Activated B cell treated with CpG ODN at 0.5 μM for 24 hours (primary cell): Measurements from ENCODE around the gene DNMT3B. TPM values are rescaled to one million over a fixed set of nuclear protein-coding genes. Genes with fewer than 3 reads are reported as not detected.

Experiments used
- ATAC-seq: fragments of 200-7000 bp; cut with Tn5 transposase; one replicate; pipeline ENCODE4 v1.10.0; 2021; ENCODE audit warnings: low read depth, mild to moderate bottlenecking, moderate library complexity
- CTCF ChIA-PET: fragments of 350-600 bp; sonication (Branson Sonifier 250); formaldehyde crosslinking; loops from one replicate; lab custom pipeline; 2021; ENCODE audit warnings: antibody characterized with exemption; lab: Charles Lee
- POLR2A ChIA-PET: fragments of 350-600 bp; sonication (Branson Sonifier 250); formaldehyde crosslinking; loops from one replicate; lab custom pipeline; 2021; ENCODE audit warnings: antibody characterized with exemption; lab: Charles Lee
- DNase-seq: peaks from one replicate; pipeline ENCODE4 v3.0.0; 2022
- H3K27ac Mint-ChIP-seq: one replicate; pipeline ENCODE4 v1.8.0; 2020; ENCODE audit warnings: mixed read lengths
- H3K27me3 Mint-ChIP-seq: one replicate; pipeline ENCODE4 v1.8.0; 2021; ENCODE audit warnings: mixed read lengths
- H3K36me3 Mint-ChIP-seq: one replicate; pipeline ENCODE4 v1.8.0; 2021; ENCODE audit warnings: low read depth, mixed read lengths
- H3K4me1 Mint-ChIP-seq: one replicate; pipeline ENCODE4 v1.8.0; 2021; ENCODE audit warnings: mixed read lengths
- H3K4me3 Mint-ChIP-seq: one replicate; pipeline ENCODE4 v1.8.0; 2020; ENCODE audit warnings: mild to moderate bottlenecking, mixed read lengths
- H3K9me3 Mint-ChIP-seq: one replicate; pipeline ENCODE4 v1.8.0; 2020; ENCODE audit warnings: mixed read lengths
- CTCF ChIP-seq: fragments of 200-600 bp; IDR thresholded peaks from one replicate; pipeline ENCODE4 v1.8.0; 2022; ENCODE audit warnings: antibody characterized with exemption, mild to moderate bottlenecking
- intact Hi-C: fragments of 100-400 bp; cut with micrococcal nuclease; formaldehyde crosslinking; loops from one replicate; pipeline ENCODE4 v1.15.1; 2024
- total RNA-seq: library from RNA; stranded (reverse); gene quantifications from 2 replicates; pipeline ENCODE4 v1.2.3, GENCODE V29; 2022

The DNMT3B gene
- total RNA-seq, 1 donor from 2014 or later = 0.20 TPM

DNA sequence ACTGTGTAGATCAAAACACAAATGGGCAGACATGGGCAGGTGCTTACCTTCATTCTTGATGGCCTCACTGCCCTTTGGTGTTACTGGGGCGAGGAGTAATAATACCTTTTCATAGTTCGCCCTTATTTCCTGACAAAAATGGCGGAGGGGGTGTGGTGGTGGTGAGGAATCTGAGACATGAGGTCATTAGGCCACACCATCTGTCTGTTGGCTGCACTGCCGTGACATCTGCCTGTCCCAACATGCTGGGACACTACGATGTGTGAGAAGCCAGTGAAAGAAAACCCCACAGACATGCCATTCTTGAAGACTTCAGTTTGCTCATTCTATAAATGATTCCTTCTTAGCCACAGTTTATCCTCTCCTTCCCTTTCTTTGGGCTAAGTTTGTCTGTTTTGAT lies 44.2 kb downstream of the DNMT3B start:
- H3K27me3 Mint-ChIP-seq = no peaks in the 10 kb centered on the region
- ChIA-PET CTCF (no interaction called here), POLR2A (no interaction called here)
- ATAC-seq (no peak), DNase-seq (no peak)
- H3K9me3 Mint-ChIP-seq = no peaks in the 10 kb centered on the region
- no peak for TF ChIP-seq CTCF
- intact Hi-C loops = no loop called here
- H3K4me1 Mint-ChIP-seq = no peaks in the 10 kb centered on the region
- H3K4me3 Mint-ChIP-seq = no peak overlapping the region
- no peak overlapping the region for H3K27ac Mint-ChIP-seq
- H3K36me3 Mint-ChIP-seq = no peaks in the 10 kb centered on the region

DNA sequence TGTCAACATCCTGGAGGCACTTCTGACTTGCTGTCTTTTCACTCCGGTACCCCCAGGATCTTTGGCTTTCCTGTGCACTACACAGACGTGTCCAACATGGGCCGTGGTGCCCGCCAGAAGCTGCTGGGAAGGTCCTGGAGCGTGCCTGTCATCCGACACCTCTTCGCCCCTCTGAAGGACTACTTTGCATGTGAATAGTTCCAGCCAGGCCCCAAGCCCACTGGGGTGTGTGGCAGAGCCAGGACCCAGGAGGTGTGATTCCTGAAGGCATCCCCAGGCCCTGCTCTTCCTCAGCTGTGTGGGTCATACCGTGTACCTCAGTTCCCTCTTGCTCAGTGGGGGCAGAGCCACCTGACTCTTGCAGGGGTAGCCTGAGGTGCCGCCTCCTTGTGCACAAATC lies 45.5 kb downstream of the DNMT3B start:
- H3K4me3 Mint-ChIP-seq = no peak overlapping the region
- H3K4me1 Mint-ChIP-seq = no peaks in the 10 kb centered on the region
- CTCF ChIA-PET = no interaction called here
- no peak for DNase-seq
- ATAC-seq = no peak
- TF ChIP-seq CTCF = no peak
- intact Hi-C loops = no loop called here
- H3K27me3 Mint-ChIP-seq = no peaks in the 10 kb centered on the region
- no peaks in the 10 kb centered on the region for H3K9me3 Mint-ChIP-seq
- no peak overlapping the region for H3K27ac Mint-ChIP-seq
- POLR2A ChIA-PET = no interaction called here
- H3K36me3 Mint-ChIP-seq = no peaks in the 10 kb centered on the region

DNA sequence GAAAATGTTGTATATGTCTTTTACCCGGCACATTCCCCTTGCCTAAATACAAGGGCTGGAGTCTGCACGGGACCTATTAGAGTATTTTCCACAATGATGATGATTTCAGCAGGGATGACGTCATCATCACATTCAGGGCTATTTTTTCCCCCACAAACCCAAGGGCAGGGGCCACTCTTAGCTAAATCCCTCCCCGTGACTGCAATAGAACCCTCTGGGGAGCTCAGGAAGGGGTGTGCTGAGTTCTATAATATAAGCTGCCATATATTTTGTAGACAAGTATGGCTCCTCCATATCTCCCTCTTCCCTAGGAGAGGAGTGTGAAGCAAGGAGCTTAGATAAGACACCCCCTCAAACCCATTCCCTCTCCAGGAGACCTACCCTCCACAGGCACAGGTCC lies 46.3 kb downstream of the DNMT3B start:
- DNase-seq = no peak
- H3K36me3 Mint-ChIP-seq = no peaks in the 10 kb centered on the region
- no peaks in the 10 kb centered on the region for H3K27me3 Mint-ChIP-seq
- H3K4me3 Mint-ChIP-seq = no peak overlapping the region
- CTCF ChIA-PET = interaction anchor here (0.6 to 2.0 kb wide), 2 partner anchors 16 to 30 kb away, joined by 3 to 5 read pairs; no protein-coding TSS in a partner anchor
- H3K4me1 Mint-ChIP-seq = no peaks in the 10 kb centered on the region
- no peak for ATAC-seq
- no peak overlapping the region for H3K27ac Mint-ChIP-seq
- H3K9me3 Mint-ChIP-seq = no peaks in the 10 kb centered on the region
- intact Hi-C loops = no loop called here
- POLR2A ChIA-PET = interaction anchor here (0.5 kb wide), 1 partner anchor 11 kb away, joined by 4 read pairs; the partner anchor contains the start of gene MAPRE1
- TF ChIP-seq CTCF = no peak

DNA sequence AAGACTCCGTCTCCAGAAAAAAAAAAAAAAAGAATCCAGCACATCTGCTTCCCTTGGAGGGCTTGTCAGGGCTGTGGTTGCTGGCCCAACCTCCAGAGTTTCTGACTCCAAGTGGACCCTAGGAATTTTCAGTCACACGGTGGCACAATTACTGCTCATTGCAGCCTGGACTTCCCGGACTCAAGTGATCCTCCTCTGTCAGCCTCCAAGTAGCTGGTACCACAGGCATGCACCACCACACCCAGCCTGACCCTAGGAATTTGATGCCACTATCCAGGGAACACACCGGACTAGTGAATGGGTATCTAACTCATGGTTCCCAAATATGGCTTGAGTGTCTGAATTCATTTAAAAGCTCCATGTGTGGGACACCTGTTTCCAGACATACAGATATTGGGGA lies 47.7 kb downstream of the DNMT3B start:
- DNase-seq (no peak), ATAC-seq (no peak)
- Mint-ChIP-seq H3K27ac (no peak overlapping the region), H3K9me3 (no peaks in the 10 kb centered on the region), H3K27me3 (no peaks in the 10 kb centered on the region), H3K36me3 (no peaks in the 10 kb centered on the region), H3K4me3 (no peak overlapping the region), H3K4me1 (no peaks in the 10 kb centered on the region)
- no peak for TF ChIP-seq CTCF
- intact Hi-C loops = no loop called here
- ChIA-PET POLR2A (no interaction called here), CTCF (interaction anchor here (2.0 kb wide), 1 partner anchor 32 kb away, joined by 5 read pairs; no protein-coding TSS in a partner anchor)

DNA sequence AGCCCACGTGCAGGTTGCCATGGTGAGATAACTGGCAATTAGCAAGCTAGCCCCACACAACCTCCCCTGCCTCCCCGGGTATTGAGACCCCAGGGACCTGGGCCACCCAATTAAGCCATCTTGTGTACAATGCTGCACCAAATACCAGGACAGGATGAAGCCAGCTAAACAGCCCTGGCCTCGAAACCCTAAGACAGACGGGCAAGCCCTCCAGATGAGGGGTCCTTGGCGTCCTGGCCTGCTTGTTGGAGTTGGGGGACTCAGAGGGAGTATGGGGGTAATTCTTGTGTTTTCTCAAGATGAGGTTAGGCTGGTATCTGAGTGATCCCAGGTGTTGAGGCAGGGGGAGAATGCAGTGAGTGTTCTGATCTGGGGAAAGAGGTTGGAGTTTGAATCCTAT lies 48.8 kb downstream of the DNMT3B start:
- no peak for TF ChIP-seq CTCF
- CTCF ChIA-PET = no interaction called here
- DNase-seq = no peak
- POLR2A ChIA-PET = no interaction called here
- no peak for ATAC-seq
- Mint-ChIP-seq H3K27ac (no peak overlapping the region), H3K36me3 (no peaks in the 10 kb centered on the region), H3K9me3 (no peaks in the 10 kb centered on the region), H3K4me3 (no peak overlapping the region), H3K4me1 (no peaks in the 10 kb centered on the region), H3K27me3 (no peaks in the 10 kb centered on the region)
- intact Hi-C loops = no loop called here
